Activated CD8-positive, alpha-beta memory T cell treated with anti-CD3 and anti-CD28 coated beads, Interleukin-2, amount 50 U/mL, for 24 hours (primary cell): ENCODE data around the gene CEP72.
"Not testable (repeated sequence)": the region's sequence is repeated elsewhere in the genome, so short reads cannot be mapped to it uniquely, and the experiment has no call there.

Source experiments
- DNase-seq: peaks from one replicate; pipeline ENCODE4 v3.0.0-alpha.2; 2020; ENCODE audit errors: extremely low read depth

The CEP72 gene

GRCh38 chr5:617896-618295 is 5.8 kb downstream of the CEP72 start:
- DNase-seq = no peak

GRCh38 chr5:618450-618849 is 6.3 kb downstream of the CEP72 start:
- DNase-seq = no peak

GRCh38 chr5:619444-619843 is 7.3 kb downstream of the CEP72 start:
- no peak for DNase-seq

- no peak for DNase-seq
These were observed 8.0 kb downstream of the CEP72 start for GRCh38 chr5:620152-620551.

GRCh38 chr5:620586-621180 is 8.5 kb downstream of the CEP72 start:
- DNase-seq = no peak

GRCh38 chr5:621341-621761 is 9.2 kb downstream of the CEP72 start:
- no peak for DNase-seq

- DNase-seq = no peak
These were observed 10.2 kb downstream of the CEP72 start for GRCh38 chr5:622359-622758.

GRCh38 chr5:622946-623522 is 10.9 kb downstream of the CEP72 start:
- no peak for DNase-seq

GRCh38 chr5:623531-623930 is 11.4 kb downstream of the CEP72 start:
- no peak for DNase-seq

- no peak for DNase-seq
These were observed 12.2 kb downstream of the CEP72 start for GRCh38 chr5:624118-624950.

GRCh38 chr5:624951-625230 is 12.8 kb downstream of the CEP72 start:
- no peak for DNase-seq

- DNase-seq = no peak
These were observed 13.4 kb downstream of the CEP72 start for GRCh38 chr5:625516-625915.

GRCh38 chr5:626850-627249 is 14.7 kb downstream of the CEP72 start:
- no peak for DNase-seq

GRCh38 chr5:627840-628239 is 15.7 kb downstream of the CEP72 start:
- no peak for DNase-seq

- not testable (repeated sequence) for DNase-seq
These were observed 16.4 kb downstream of the CEP72 start for GRCh38 chr5:628351-629205.

- DNase-seq = no peak
These were observed 21.4 kb downstream of the CEP72 start for GRCh38 chr5:633501-633955.

GRCh38 chr5:634191-634590 is 22.1 kb downstream of the CEP72 start:
- DNase-seq = no peak

GRCh38 chr5:635306-636055 is 23.3 kb downstream of the CEP72 start:
- DNase-seq = no peak

GRCh38 chr5:636951-637350 is 24.8 kb downstream of the CEP72 start:
- no peak for DNase-seq

- no peak for DNase-seq
These were observed 25.7 kb downstream of the CEP72 start for GRCh38 chr5:637581-638450.
